A549 (cell line): Measurements from ENCODE around the gene IGF2BP3.

Source experiments
- ESRRA ChIP-seq: fragments of 150-350 bp; IDR thresholded peaks from 2 replicates; pipeline ENCODE4 v1.6.1; 2014; ENCODE audit warnings: mild to moderate bottlenecking, low read length, borderline replicate concordance
- HOXB5 ChIP-seq: fragments of 250-450 bp; sonication (Bioruptor Pico); IDR thresholded peaks from 2 replicates; pipeline ENCODE4 v1.5.0; 2020; ENCODE audit warnings: mild to moderate bottlenecking, moderate library complexity
- TF ChIP-seq, protein P1 (sequence below): fragments of >200 bp; sonication (Bioruptor Twin); formaldehyde crosslinking; IDR thresholded peaks from 3 replicates; pipeline ENCODE4 v1.5.1; 2016
- TF ChIP-seq, protein P2 (sequence below): IDR thresholded peaks from 2 replicates; pipeline ENCODE4 v1.6.1; 2012
- TF ChIP-seq, protein P3 (sequence below): fragments of 450-650 bp; IDR thresholded peaks from 2 replicates; pipeline ENCODE4 v1.6.1; 2014; ENCODE audit warnings: antibody characterized with exemption

- TF ChIP-seq, protein P1, sequence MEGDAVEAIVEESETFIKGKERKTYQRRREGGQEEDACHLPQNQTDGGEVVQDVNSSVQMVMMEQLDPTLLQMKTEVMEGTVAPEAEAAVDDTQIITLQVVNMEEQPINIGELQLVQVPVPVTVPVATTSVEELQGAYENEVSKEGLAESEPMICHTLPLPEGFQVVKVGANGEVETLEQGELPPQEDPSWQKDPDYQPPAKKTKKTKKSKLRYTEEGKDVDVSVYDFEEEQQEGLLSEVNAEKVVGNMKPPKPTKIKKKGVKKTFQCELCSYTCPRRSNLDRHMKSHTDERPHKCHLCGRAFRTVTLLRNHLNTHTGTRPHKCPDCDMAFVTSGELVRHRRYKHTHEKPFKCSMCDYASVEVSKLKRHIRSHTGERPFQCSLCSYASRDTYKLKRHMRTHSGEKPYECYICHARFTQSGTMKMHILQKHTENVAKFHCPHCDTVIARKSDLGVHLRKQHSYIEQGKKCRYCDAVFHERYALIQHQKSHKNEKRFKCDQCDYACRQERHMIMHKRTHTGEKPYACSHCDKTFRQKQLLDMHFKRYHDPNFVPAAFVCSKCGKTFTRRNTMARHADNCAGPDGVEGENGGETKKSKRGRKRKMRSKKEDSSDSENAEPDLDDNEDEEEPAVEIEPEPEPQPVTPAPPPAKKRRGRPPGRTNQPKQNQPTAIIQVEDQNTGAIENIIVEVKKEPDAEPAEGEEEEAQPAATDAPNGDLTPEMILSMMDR = no peak
- TF ChIP-seq HOXB5 (CRISPR knock-in tag) = no peak
- TF ChIP-seq, protein P2, sequence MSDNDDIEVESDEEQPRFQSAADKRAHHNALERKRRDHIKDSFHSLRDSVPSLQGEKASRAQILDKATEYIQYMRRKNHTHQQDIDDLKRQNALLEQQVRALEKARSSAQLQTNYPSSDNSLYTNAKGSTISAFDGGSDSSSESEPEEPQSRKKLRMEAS = no peak
- TF ChIP-seq, protein P3, sequence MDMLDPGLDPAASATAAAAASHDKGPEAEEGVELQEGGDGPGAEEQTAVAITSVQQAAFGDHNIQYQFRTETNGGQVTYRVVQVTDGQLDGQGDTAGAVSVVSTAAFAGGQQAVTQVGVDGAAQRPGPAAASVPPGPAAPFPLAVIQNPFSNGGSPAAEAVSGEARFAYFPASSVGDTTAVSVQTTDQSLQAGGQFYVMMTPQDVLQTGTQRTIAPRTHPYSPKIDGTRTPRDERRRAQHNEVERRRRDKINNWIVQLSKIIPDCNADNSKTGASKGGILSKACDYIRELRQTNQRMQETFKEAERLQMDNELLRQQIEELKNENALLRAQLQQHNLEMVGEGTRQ = no peak
- TF ChIP-seq ESRRA = no peak
Observed at GRCh38 chr7:23422909-23423308, 47.4 kb downstream of the IGF2BP3 start.
